MCF 10A (cell line): Measurements from ENCODE around the gene FBXO7. TPM values are rescaled to one million over a fixed set of nuclear protein-coding genes. Genes with fewer than 3 reads are reported as not detected.

Experiments
- BruUV-seq: library from RNA; stranded (reverse); fragments of 400-500 nt; replicated peaks from 2 replicates; lab custom pipeline; 2021; lab: Mats Ljungman, UMichigan
- CTCF ChIA-PET: fragments of 300-600 bp; sonication (Branson Sonifier 250); formaldehyde crosslinking; extraction: SDS; loops from one replicate; lab custom pipeline; 2021; ENCODE audit warnings: antibody characterized with exemption, inconsistent platforms; lab: Yijun Ruan, JAX
- POLR2A ChIA-PET: fragments of 300-600, 350-650 bp; sonication (Branson Sonifier 250); formaldehyde crosslinking; extraction: SDS; loops from one replicate; lab custom pipeline; 2020; ENCODE audit warnings: antibody characterized with exemption, inconsistent platforms; lab: Yijun Ruan, JAX
- DNase-seq: peaks from one replicate; pipeline ENCODE4 v3.0.0-alpha.2; 2018; ENCODE audit not compliant: unreplicated experiment
- H3K27ac Mint-ChIP-seq: one replicate; pipeline ENCODE4 v1.8.0; 2022; ENCODE audit warnings: mild to moderate bottlenecking, low read depth, mixed read lengths; ENCODE audit not compliant: unreplicated experiment
- H3K27me3 Mint-ChIP-seq: one replicate; pipeline ENCODE4 v1.8.0; 2022; ENCODE audit warnings: mixed read lengths; ENCODE audit not compliant: insufficient read depth, unreplicated experiment
- H3K36me3 Mint-ChIP-seq: one replicate; pipeline ENCODE4 v1.8.0; 2022; ENCODE audit warnings: mild to moderate bottlenecking, moderate library complexity, mixed read lengths; ENCODE audit not compliant: insufficient read depth, unreplicated experiment
- H3K4me1 Mint-ChIP-seq: one replicate; pipeline ENCODE4 v1.8.0; 2022; ENCODE audit warnings: mixed read lengths; ENCODE audit not compliant: insufficient read depth, unreplicated experiment
- H3K4me3 Mint-ChIP-seq: one replicate; pipeline ENCODE4 v1.8.0; 2022; ENCODE audit warnings: mild to moderate bottlenecking, moderate library complexity, mixed read lengths; ENCODE audit not compliant: unreplicated experiment
- H3K9me3 Mint-ChIP-seq: one replicate; pipeline ENCODE4 v1.8.0; 2022; ENCODE audit warnings: mixed read lengths; ENCODE audit not compliant: unreplicated experiment
- intact Hi-C: fragments of 100-400 bp; cut with micrococcal nuclease; formaldehyde crosslinking; loops from 2 replicates; pipeline ENCODE4 v1.14.1; 2022
- total RNA-seq: library from RNA; stranded (reverse); gene quantifications from 2 replicates; pipeline ENCODE4 v1.2.3, GENCODE V29; 2022
- TF ChIP-seq, protein P1 (sequence below): fragments of 200-600 bp; IDR thresholded peaks from one replicate; pipeline ENCODE4 v1.8.0; 2022; ENCODE audit warnings: antibody characterized with exemption, mild to moderate bottlenecking; ENCODE audit not compliant: unreplicated experiment

FBXO7 gene
- total RNA-seq, 1 experiment from 2014 or later: 76.9 TPM

DNA sequence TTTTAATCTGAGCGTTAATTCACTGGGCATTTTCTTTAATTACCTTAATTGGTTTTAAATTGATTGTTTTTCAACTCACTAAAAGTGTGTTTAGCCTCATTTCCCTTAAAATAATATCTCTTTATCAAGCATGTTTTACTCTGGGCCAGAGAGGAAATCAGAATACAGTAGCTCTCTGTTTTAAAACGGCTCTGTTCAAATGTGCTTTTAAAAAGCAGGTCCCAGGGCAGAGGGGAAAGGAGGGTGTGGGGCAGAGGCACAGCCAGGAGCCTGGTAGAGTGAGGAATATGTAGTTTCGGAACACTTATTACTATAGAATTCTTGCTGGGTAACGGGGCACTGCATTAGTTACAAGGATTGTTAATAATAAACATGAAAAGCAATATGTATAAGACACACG, 47.6 kb downstream of the FBXO7 start:
- Mint-ChIP-seq H3K27ac (no peak overlapping the region), H3K4me3 (no peak overlapping the region), H3K27me3 (no peaks in the 10 kb centered on the region), H3K9me3 (no peaks in the 10 kb centered on the region), H3K4me1 (no peaks in the 10 kb centered on the region), H3K36me3 (no peaks in the 10 kb centered on the region)
- no peak for DNase-seq
- TF ChIP-seq, protein P1, sequence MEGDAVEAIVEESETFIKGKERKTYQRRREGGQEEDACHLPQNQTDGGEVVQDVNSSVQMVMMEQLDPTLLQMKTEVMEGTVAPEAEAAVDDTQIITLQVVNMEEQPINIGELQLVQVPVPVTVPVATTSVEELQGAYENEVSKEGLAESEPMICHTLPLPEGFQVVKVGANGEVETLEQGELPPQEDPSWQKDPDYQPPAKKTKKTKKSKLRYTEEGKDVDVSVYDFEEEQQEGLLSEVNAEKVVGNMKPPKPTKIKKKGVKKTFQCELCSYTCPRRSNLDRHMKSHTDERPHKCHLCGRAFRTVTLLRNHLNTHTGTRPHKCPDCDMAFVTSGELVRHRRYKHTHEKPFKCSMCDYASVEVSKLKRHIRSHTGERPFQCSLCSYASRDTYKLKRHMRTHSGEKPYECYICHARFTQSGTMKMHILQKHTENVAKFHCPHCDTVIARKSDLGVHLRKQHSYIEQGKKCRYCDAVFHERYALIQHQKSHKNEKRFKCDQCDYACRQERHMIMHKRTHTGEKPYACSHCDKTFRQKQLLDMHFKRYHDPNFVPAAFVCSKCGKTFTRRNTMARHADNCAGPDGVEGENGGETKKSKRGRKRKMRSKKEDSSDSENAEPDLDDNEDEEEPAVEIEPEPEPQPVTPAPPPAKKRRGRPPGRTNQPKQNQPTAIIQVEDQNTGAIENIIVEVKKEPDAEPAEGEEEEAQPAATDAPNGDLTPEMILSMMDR: no peak
- CTCF ChIA-PET: interaction anchor here (0.5 to 0.6 kb wide), 2 partner anchors 11 to 416 kb away, joined by 3 read pairs; no protein-coding TSS in a partner anchor
- intact Hi-C loops: no loop called here
- POLR2A ChIA-PET: no interaction called here
- BruUV-seq: no TSS peak

DNA sequence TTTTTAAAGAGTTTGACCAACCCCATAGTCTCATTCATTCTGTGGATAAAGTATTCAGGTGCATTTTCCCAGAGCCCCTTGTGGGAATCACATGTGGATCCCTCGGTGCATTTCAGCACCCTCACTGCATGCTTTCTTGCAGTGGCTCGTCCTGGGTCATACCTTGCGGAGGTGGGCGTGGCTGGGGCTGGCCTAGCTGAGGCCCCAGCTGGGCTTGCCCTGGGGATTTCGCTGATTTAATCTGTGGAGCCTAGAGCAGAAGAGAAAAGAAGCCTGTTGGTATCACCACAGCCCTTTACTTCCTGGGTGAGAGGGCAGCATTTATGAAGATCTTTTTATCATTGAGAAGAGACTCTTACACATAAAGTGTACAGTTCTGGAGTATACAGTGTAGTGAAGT, 53.1 kb downstream of the FBXO7 start:
- Mint-ChIP-seq H3K36me3 (no peaks in the 10 kb centered on the region), H3K27me3 (no peaks in the 10 kb centered on the region), H3K27ac (no peak overlapping the region), H3K4me1 (peaks cover 13% of the 10 kb centered on the region), H3K4me3 (no peak overlapping the region), H3K9me3 (no peaks in the 10 kb centered on the region)
- ChIA-PET CTCF (interaction anchor here (0.6 to 9.8 kb wide), 15 partner anchors 9 to 684 kb away, joined by 3 to 195 read pairs (median 6); partner anchors contain the start of gene TIMP3), POLR2A (no interaction called here)
- TF ChIP-seq, protein P1: no peak
- DNase-seq: no peak
- BruUV-seq: no TSS peak
- intact Hi-C loops: no loop called here

DNA sequence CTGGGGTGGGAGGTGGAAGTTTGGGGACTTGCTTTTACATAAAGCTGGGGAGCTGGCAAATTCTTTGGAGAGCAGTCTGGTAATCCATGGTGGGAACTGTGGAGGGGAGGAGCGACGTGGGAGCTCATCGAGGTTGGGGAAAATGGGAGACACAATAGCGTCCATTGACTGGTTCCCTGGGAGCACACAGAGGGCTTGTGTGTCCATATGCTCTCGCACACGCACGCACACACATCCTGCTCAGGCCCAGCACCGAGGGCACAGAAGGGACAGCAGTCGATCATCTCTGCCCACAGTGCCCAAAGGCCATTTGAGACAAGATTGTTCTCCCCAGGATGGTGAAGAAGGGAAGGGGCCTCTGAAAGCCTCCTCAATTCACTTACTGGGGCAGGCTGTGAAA, 53.7 kb downstream of the FBXO7 start:
- Mint-ChIP-seq H3K36me3 (no peaks in the 10 kb centered on the region), H3K27ac (no peak overlapping the region)
- intact Hi-C loops: no loop called here

More for the DNA sequence above, 53.7 kb downstream of the FBXO7 start:
- Mint-ChIP-seq H3K4me3 (no peak overlapping the region), H3K9me3 (no peaks in the 10 kb centered on the region), H3K27me3 (no peaks in the 10 kb centered on the region), H3K4me1 (peaks cover 18% of the 10 kb centered on the region)
- no TSS peak for BruUV-seq
- no peak for DNase-seq
- ChIA-PET CTCF (interaction anchor here (0.5 to 9.8 kb wide), 29 partner anchors 10 to 683 kb away, joined by 3 to 195 read pairs (median 5); partner anchors contain the start of gene TIMP3), POLR2A (interaction anchor here (0.9 to 1.6 kb wide), 2 partner anchors 458 to 474 kb away, joined by 3 to 4 read pairs; no protein-coding TSS in a partner anchor)
- TF ChIP-seq, protein P1: no peak
